Occipital lobe (tissue), 1 donor: ENCODE data around the gene ULBP2. TPM values are rescaled to one million over a fixed set of nuclear protein-coding genes. Genes with fewer than 3 reads are reported as not detected.

Experiments
- total RNA-seq: library from RNA; depleted of rRNA; stranded (reverse); fragments of >200 nt; gene quantifications from one replicate; pipeline ENCODE4 v1.2.3, GENCODE V29; 2014

ULBP2 gene
- total RNA-seq, 1 donor from 2014 or later, result 5.3 TPM

Other genes with a start within 250 kb of the ULBP2 start
- 29.5 TPM for gene LATS1, start 223.9 kb upstream of the ULBP2 start, total RNA-seq
- 23.9 TPM for gene NUP43, start 195.5 kb upstream of the ULBP2 start, total RNA-seq
- gene PCMT1, start 192.3 kb upstream of the ULBP2 start, total RNA-seq, result 173 TPM
- gene LRP11, start 77.7 kb upstream of the ULBP2 start, total RNA-seq, result 35.2 TPM
- not detected for gene RAET1E, start 43.9 kb upstream of the ULBP2 start, total RNA-seq
- not detected for gene RAET1G, start 18.9 kb upstream of the ULBP2 start, total RNA-seq
- gene ULBP1, start 21.9 kb downstream of the ULBP2 start, total RNA-seq, result 3.9 TPM
- gene RAET1L, start 83.5 kb downstream of the ULBP2 start, total RNA-seq, result 0.62 TPM
- gene ULBP3, start 127.1 kb downstream of the ULBP2 start, total RNA-seq, result 6.2 TPM
- 61.3 TPM for gene PPP1R14C, start 201.0 kb downstream of the ULBP2 start, total RNA-seq